Measurements from ENCODE around the gene FHIT.

- TF ChIP-seq CTCF (IDR thresholded peaks at IDR 0.05; ENCODE audit: low read depth, low read length, missing input control) (no peak), TAF1 (conservative IDR thresholded peaks at IDR 0.05) (no peak), RAD21 (IDR thresholded peaks at IDR 0.05) (no peak)
These were observed 1310.5 kb downstream of the FHIT start for GRCh38 chr3:59940718-59941117.

Measured in liver (tissue), 3 donors.